NCI-H1930 (cell line): ENCODE measurements around the gene FBXO34.

Experiments
- DNase-seq, 2 experiments: peaks; one replicate each; lab custom pipeline; 2025; lab: John Stamatoyannopoulos, UW

The FBXO34 gene

DNA sequence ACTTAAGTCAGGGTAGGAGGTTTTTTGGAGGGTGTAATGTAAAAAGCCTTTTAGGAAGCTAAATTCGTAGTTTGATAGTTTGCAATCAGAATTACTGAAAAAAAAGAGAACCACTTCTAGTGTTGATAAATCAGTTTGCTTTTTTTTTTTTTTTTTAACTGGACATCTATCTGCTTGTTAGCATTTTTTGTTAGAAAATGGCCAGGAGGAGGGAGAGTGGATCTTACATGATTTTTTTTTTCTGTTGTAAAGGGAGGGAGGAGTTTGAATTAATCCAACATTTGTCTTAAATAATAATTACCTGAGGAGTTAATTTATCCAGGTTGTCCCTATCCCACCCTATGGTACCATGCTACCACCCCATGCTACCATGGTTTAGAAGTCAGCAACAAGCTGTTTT is 1.2 kb downstream of the FBXO34 start:
- DNase-seq = no peak

- DNase-seq = no peak
Observed at GRCh38 chr14:55272922-55273321, 1.7 kb downstream of the FBXO34 start.

DNA sequence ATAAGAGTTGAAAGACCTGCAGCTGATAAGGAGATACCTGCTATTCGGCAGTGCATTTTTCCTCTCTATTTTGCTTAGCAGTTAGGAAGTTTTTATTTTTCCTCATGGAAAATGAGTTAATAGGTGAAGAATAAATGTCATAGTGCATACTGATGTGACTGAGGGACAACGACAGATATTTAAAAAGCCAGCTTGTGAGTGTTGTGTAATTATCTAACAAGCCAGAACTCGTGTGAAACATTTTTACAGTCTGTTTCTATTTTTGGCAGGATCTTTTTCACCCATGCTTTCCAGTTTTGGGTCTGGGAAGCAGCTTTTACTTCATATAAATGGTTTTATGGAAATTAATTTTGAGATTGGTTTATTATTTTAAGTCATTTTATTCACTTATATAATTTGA is 2.9 kb downstream of the FBXO34 start:
- no peak for DNase-seq

GRCh38 chr14:55274751-55275150 is 3.5 kb downstream of the FBXO34 start:
- no peak for DNase-seq

DNA sequence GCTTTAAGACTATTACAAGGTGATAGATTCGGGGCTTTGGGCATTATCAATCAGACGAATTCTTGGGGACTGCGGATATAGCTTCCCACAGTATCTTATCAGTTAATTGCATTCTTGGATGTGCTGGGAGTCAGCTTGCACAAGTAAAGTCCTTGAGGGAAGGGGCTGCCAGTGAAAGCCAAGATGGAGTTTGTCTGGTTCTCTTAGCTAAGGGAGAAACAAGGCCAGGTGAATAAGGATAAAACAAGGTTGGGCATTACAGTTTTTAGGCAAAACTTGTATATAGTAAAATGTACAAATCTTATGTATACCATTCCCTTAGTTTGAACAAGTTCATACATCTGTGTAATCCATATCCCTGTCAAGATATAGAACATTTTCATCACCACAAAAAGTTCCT is 5.5 kb downstream of the FBXO34 start:
- no peak for DNase-seq

DNA sequence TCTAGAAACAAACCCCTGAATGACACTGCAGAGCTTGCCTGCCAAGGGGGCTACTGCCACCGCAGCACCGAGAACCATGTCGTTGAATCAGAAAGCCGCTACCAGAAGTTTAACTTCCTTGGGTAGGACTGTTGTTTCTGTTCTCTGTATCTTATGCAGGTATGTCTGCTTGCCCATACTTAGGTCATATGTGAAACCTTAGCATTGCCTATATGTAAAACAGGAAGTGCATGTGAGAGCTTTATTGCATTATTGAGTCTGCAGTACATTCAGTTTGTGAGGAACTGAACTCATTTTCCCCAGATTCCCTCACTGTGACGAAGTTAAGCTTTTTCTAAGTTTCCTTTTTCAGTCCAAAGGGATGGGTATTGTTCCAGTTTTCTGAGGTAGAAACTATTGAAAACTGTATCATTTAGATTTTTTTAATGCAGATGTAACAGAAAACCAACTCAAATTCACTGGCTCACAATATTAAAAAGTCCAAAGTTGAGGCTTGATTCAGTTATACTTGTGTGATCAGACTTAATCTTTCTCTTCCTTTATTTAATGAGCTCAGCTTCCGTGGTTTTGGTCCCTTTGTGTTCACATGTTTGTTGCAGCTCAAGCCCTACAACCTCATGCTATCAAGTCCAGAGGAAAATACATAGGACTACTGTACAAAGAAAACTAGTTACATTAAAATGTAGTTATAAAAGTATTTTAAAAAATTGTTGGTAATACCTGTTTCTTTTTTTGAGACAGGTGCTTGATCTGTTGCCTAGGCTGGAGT is 6.9 kb downstream of the FBXO34 start:
- DNase-seq = no peak

DNA sequence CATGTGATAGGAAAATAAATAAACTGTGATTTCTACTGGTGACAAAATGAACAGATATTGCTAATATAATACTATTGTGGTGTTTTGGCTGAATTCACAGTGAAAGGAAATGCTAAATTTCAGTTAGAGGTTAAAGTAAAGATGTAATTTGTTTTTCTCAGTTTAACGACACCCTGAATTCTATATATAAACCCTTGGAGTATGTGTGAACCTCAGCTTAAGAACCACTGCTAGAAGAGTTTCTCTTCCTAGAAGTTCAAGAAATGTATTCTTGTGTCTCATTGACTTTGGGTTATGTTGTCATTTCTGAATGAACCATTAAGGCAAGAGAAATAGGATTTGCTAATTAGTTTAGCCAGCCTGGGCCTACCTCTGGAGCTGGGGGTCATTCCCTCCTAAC is 8.2 kb downstream of the FBXO34 start:
- DNase-seq = no peak

DNA sequence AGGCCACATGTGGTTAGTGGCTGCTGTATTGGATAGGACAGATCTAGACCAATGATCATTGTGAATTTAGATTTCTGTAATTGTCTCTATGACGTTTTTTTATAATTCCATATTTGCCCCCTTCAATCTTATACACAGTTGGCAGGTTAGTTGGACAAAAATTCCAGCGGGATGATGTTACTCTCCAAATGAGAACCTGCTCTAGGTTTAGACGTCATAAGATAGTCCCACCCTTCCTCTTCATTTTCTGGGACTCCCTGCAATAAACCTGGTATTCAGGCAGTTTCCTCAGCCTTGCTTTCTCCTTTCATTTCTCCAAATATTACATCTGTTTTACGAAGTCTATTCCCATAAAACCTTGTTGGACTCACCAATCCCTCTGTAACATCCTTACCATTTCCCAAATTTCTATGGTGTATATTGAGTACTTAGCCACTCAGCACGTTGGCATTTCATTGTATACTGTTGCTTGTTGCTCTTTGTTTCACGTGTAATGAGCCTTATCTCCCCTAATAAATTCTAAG is 10.2 kb downstream of the FBXO34 start:
- DNase-seq = no peak

- DNase-seq = no peak
Observed at GRCh38 chr14:55285048-55285652, 13.9 kb downstream of the FBXO34 start.

DNA sequence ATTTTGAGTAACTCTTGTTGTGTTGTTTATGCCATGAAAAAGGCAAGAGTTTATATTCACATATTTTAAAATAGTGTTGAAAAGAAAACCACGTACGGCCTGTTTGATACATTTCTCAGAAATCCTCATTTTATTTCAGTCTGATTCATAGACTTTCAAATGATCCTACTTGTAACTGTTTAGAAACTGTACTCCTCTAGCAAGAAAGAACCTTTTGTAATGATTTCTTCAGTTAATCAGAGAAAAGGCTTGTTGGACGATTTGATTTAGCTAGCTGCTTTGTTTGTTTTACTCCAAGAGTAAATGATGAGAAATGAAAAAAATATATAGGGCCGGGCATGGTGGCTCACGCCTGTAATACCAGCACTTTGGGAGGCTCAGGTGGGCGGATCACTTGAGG is 17.2 kb downstream of the FBXO34 start:
- DNase-seq = no peak

- DNase-seq = no peak
Observed at GRCh38 chr14:55291480-55292081, 20.4 kb downstream of the FBXO34 start.

GRCh38 chr14:55294603-55295002 is 23.4 kb downstream of the FBXO34 start:
- DNase-seq = no peak

- no peak for DNase-seq
Observed at GRCh38 chr14:55297611-55298499, 26.6 kb downstream of the FBXO34 start.

DNA sequence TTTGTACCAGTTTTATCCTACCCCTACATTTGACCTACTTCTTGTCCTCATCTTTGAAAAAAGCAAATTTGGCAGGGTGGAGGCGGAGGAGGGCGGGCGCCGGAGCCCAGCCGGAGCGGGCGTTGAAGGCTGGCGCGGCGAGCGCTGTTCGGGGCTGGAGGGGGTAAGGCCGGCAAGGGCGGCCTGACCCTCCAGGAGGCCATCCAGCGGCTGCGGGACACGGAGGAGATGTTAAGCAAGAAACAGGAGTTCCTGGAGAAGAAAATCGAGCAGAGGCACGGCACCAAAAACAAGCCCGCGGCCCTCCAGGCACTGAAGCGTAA is 27.2 kb downstream of the FBXO34 start:
- no peak for DNase-seq

DNA sequence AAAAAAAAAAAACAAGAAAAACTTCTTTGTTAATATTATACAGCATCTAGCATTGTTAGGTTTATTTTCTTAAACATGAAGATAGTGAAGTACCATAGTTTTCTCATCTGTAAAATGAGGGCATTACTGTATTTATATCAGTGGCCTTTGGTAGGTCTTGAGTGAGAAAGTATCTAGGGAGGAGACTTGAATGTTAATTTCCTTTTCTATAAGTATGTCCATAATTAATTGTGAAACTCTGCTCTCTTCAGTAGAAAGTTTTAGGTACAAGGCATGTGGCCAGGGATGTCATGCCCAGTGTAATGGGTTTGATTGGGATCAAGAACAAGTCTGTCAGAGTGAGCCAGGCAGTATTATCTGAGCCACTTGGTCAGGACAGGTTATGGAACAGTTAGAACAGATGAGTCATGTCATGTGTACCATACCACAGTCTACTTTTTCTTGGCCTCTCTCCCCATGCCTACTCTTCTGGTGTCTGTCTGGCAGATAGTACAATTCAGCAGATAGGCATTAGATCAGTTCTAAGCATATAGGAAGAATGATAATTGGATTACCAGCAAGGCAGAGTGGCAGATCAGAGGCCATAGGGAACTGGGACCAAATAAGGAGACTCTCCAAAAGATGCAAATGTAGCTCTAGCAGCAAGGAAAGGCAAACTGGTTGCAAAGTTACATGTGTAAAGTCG is 30.4 kb downstream of the FBXO34 start:
- no peak for DNase-seq

- DNase-seq = no peak
Observed at GRCh38 chr14:55302367-55303124, 31.3 kb downstream of the FBXO34 start.

DNA sequence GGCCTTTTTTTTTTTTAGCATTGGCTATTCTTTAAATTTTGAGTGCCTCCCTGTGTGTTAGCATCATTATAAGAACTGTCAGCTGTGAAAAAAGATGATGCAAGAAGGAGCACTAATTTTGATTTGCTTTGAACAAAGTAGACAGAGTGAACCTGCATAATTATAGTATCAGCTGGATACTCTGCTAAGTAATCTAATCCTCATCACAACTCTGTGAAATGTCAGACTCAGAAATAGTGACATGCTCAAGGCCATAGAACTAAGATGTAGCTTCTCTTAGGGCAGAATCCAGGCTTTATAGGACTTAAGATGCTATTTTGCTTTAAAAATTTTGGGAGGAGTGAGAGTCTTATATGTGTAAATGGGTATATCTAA is 31.9 kb downstream of the FBXO34 start:
- DNase-seq = no peak

DNA sequence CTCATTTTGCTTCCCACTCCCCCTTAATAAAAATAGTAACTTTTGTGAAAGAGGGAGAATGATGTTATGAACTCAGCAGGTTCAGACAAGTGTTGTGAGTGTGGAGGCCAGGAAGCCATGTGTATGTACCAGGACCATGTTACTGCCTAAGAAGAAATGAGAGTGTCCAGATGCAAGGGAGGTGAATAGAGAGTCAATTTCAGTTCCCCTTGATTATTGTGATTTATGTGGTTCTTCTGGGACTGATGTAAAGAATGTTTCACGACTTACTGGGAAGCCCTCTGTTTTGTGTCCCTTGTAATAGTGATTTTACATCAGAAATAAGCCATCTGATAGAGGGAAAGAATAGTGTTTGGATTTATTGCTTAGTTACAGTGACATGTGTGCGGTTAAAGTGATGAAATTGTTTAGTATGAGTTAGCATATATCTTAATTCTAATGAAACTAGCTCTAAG is 32.5 kb downstream of the FBXO34 start:
- no peak for DNase-seq

DNA sequence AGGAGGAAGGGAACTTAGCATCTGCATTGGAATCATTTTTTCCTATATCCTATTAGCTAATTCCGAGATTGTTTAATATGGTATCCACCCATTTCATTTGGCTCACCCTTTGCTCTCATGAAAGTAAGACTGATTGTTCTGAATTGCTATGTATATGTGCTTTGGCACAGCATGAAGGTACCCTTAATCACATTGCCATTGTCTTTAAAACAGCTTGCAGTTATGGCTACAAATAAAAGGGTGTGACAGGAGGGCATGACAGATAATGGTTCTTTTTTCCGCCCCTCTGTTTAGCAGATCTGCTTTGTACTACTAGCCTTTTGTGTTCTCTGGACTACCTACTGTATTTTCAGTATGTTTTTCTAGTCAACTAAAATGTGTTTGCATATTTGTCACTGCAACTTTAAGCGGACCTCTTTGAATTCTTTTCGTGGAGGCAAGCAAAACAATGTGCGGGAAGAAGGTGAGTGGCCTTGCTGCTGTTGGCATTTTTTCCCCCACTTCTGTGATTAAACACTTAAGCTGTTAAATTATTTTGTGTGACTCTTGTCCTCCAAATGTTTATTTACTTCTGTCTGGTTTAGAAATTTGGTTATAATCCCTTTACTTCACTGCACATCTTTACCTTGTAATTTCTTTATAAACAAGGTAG is 35.8 kb downstream of the FBXO34 start:
- peak; percentile 55 to 58 for DNase-seq

DNA sequence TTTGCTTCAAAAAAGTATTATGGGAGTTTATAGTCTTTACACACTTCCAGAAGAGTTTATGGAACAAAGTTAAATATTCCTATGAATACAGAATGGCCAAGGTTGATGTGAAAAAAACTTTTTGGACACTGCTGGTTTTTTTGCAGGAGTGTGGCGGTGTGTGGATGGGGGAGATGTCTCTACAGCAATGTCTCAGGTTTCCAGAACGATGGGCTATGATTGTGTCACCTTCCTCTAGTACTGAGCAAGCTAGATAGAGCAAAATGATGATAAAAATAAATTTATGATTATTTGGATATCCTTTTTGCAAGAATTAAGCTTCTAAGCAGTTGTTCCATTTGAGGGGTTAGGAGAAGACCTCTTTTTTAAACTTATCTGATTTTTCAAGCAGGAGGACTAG is 37.9 kb downstream of the FBXO34 start:
- DNase-seq = no peak
